H9 (cell line): Measurements from ENCODE around the gene NOSIP. TPM values are rescaled to one million over a fixed set of nuclear protein-coding genes. Genes with fewer than 3 reads are reported as not detected.

Experiments
- DNase-seq: peaks from one replicate; pipeline ENCODE4 v3.0.0-alpha.2; 2017
- H2AFZ ChIP-seq: one replicate; pipeline ENCODE4 v1.6.1; 2013; ENCODE audit warnings: mild to moderate bottlenecking, low read length, control low read depth, moderate library complexity
- H2AK5ac ChIP-seq: 2 replicates; pipeline ENCODE4 v1.6.1; 2013; ENCODE audit warnings: low read length, control low read depth, mixed read lengths; ENCODE audit not compliant: insufficient read length
- H2BK120ac ChIP-seq: one replicate; pipeline ENCODE4 v1.6.1; 2013; ENCODE audit warnings: low read depth, mild to moderate bottlenecking, low read length, control low read depth, inconsistent platforms; ENCODE audit not compliant: poor library complexity, severe bottlenecking
- H2BK12ac ChIP-seq: 2 replicates; pipeline ENCODE4 v1.6.1; 2013; ENCODE audit warnings: low read length, control low read depth, mixed read lengths, low read depth; ENCODE audit not compliant: insufficient read length
- H2BK15ac ChIP-seq: 2 replicates; pipeline ENCODE4 v1.6.1; 2013; ENCODE audit warnings: low read depth, low read length, control low read depth
- H2BK20ac ChIP-seq: one replicate; pipeline ENCODE4 v1.6.1; 2013; ENCODE audit warnings: low read depth, mild to moderate bottlenecking, low read length, control low read depth, inconsistent platforms; ENCODE audit not compliant: poor library complexity, severe bottlenecking
- H2BK5ac ChIP-seq: 2 replicates; pipeline ENCODE4 v1.6.1; 2013; ENCODE audit warnings: low read length, control low read depth, mixed read lengths; ENCODE audit not compliant: insufficient read length
- H3K14ac ChIP-seq: 2 replicates; pipeline ENCODE4 v1.6.1; 2013; ENCODE audit warnings: low read length, control low read depth; ENCODE audit not compliant: insufficient read depth
- H3K18ac ChIP-seq: 2 replicates; pipeline ENCODE4 v1.6.1; 2013; ENCODE audit warnings: low read depth, mild to moderate bottlenecking, mixed read lengths, low read length, control low read depth; ENCODE audit not compliant: insufficient read length
- H3K23ac ChIP-seq: 2 replicates; pipeline ENCODE4 v1.6.1; 2013; ENCODE audit warnings: low read length, control low read depth, mixed read lengths, low read depth; ENCODE audit not compliant: insufficient read length
- H3K23me2 ChIP-seq: 2 replicates; pipeline ENCODE4 v1.6.1; 2013; ENCODE audit warnings: low read depth, mild to moderate bottlenecking, mixed read lengths, low read length, control low read depth; ENCODE audit not compliant: insufficient read length, poor library complexity, severe bottlenecking
- H3K27ac ChIP-seq: 2 replicates; pipeline ENCODE4 v1.5.1; 2013; ENCODE audit warnings: low read length, control low read depth, mixed read lengths, low read depth; ENCODE audit not compliant: insufficient read length
- H3K27me3 ChIP-seq: 2 replicates; pipeline ENCODE4 v1.6.1; 2013; ENCODE audit warnings: low read length, control low read depth, inconsistent platforms; ENCODE audit not compliant: insufficient read depth
- H3K4ac ChIP-seq: 2 replicates; pipeline ENCODE4 v1.6.1; 2013; ENCODE audit warnings: low read depth, mild to moderate bottlenecking, control low read depth, inconsistent platforms, low read length, moderate library complexity
- H3K4me1 ChIP-seq: 2 replicates; pipeline ENCODE4 v1.6.1; 2013; ENCODE audit warnings: low read length, control low read depth, inconsistent platforms; ENCODE audit not compliant: insufficient read depth
- H3K4me2 ChIP-seq: 2 replicates; pipeline ENCODE4 v1.6.1; 2013; ENCODE audit warnings: low read length, control low read depth, mixed read lengths; ENCODE audit not compliant: insufficient read length, insufficient read depth
- H3K56ac ChIP-seq: 2 replicates; pipeline ENCODE4 v1.6.1; 2013; ENCODE audit warnings: low read depth, mild to moderate bottlenecking, mixed read lengths, low read length, control low read depth; ENCODE audit not compliant: insufficient read length
- H3K79me1 ChIP-seq: 2 replicates; pipeline ENCODE4 v1.6.1; 2013; ENCODE audit warnings: low read depth, mild to moderate bottlenecking, moderate library complexity, low read length, control low read depth, inconsistent platforms; ENCODE audit not compliant: insufficient read depth, poor library complexity, severe bottlenecking
- H3K79me2 ChIP-seq: 2 replicates; pipeline ENCODE4 v1.6.1; 2013; ENCODE audit warnings: low read length, control low read depth, inconsistent platforms; ENCODE audit not compliant: insufficient read depth
- H3K9ac ChIP-seq: 2 replicates; pipeline ENCODE4 v1.6.1; 2013; ENCODE audit warnings: low read length, control low read depth, mixed read lengths; ENCODE audit not compliant: insufficient read length; ENCODE audit errors: extremely low read depth
- H3K9me3 ChIP-seq: one replicate; pipeline ENCODE4 v1.6.1; 2013; ENCODE audit warnings: low read depth, low read length, inconsistent platforms; ENCODE audit not compliant: control insufficient read depth
- H3T11ph ChIP-seq: one replicate; pipeline ENCODE4 v1.6.1; 2013; ENCODE audit warnings: mild to moderate bottlenecking, low read length, control low read depth, inconsistent platforms
- H4K20me1 ChIP-seq: one replicate; pipeline ENCODE4 v1.6.1; 2013; ENCODE audit not compliant: control insufficient read depth, insufficient read length, insufficient read depth
- H4K5ac ChIP-seq: 2 replicates; pipeline ENCODE4 v1.6.1; 2013; ENCODE audit warnings: low read depth, mild to moderate bottlenecking, mixed read lengths, low read length, control low read depth; ENCODE audit not compliant: insufficient read length
- H4K8ac ChIP-seq: replicated peaks from 2 replicates; pipeline ENCODE4 v1.6.1; 2013; ENCODE audit warnings: low read length, control low read depth, mixed read lengths, low read depth; ENCODE audit not compliant: insufficient read length
- H4K91ac ChIP-seq: 2 replicates; pipeline ENCODE4 v1.6.1; 2013; ENCODE audit warnings: low read depth, mild to moderate bottlenecking, moderate library complexity, mixed read lengths, low read length, control low read depth; ENCODE audit not compliant: insufficient read length
- H3K27ac Mint-ChIP-seq, 3 experiments: 2 replicates in 2 of 3; 3 replicates in 1 of 3; pipeline ENCODE4 v1.8.0; 2020 to 2021; ENCODE audit warnings: mixed read lengths in 3 of 3, mild to moderate bottlenecking in 1 of 3, moderate library complexity in 1 of 3
- H3K27me3 Mint-ChIP-seq: 2 replicates; pipeline ENCODE4 v1.8.0; 2021; ENCODE audit warnings: low read depth, mild to moderate bottlenecking, moderate library complexity, mixed read lengths
- H3K36me3 Mint-ChIP-seq, 3 experiments: 2 replicates in 2 of 3; 3 replicates in 1 of 3; pipeline ENCODE4 v1.8.0; 2020 to 2021; ENCODE audit warnings: low read depth in 3 of 3, mixed read lengths in 3 of 3; ENCODE audit not compliant: insufficient read depth in 1 of 3
- H3K4me1 Mint-ChIP-seq, 2 experiments: 2 replicates each; pipeline ENCODE4 v1.8.0; 2020; ENCODE audit warnings: mixed read lengths in 2 of 2
- H3K4me3 Mint-ChIP-seq, 2 experiments: 2 replicates in 1 of 2; 3 replicates in 1 of 2; pipeline ENCODE4 v1.8.0; 2020 to 2021; ENCODE audit warnings: mild to moderate bottlenecking in 2 of 2, mixed read lengths in 2 of 2, moderate library complexity in 1 of 2
- H3K9me3 Mint-ChIP-seq, 2 experiments: 2 replicates in 1 of 2; 3 replicates in 1 of 2; pipeline ENCODE4 v1.8.0; 2020; ENCODE audit warnings: mild to moderate bottlenecking in 2 of 2, mixed read lengths in 2 of 2, moderate library complexity in 1 of 2
- CTCF ChIP-seq: fragments of 200-600 bp; sonication (generic); conservative IDR thresholded peaks from 3 replicates; pipeline ENCODE4 v1.8.0; 2021; ENCODE audit warnings: antibody characterized with exemption, mild to moderate bottlenecking
- WGBS: extraction: QIAGEN DNeasy Blood & Tissue Kit; methylation state at CpG from one replicate; pipeline ENCODE4 v1.1.7; 2013; ENCODE audit warnings: missing lambda C conversion rate, low lambda C conversion rate, mixed read lengths; ENCODE audit not compliant: insufficient read length; ENCODE audit errors: extremely low coverage; 5-methylcytosine and 5-hydroxymethylcytosine counted together
- total RNA-seq: library from RNA; stranded (reverse); gene quantifications from 2 replicates; pipeline ENCODE4 v1.2.1, GENCODE V29; 2021

NOSIP gene
- total RNA-seq, 1 experiment from 2014 or later, result 78.4 TPM

- Histone ChIP-seq H2AFZ (no peak overlapping the region), H3K9me3 (no peaks in the 10 kb centered on the region), H3K79me2 (no peaks in the 10 kb centered on the region; the same call in 1 of the 2 replicates), H2BK5ac (no peak overlapping the region), H4K8ac (no peak overlapping the region), H3K4me2 (no peak overlapping the region), H3K23ac (no peak overlapping the region), H3K79me1 (no peaks in the 10 kb centered on the region), H3K23me2 (peaks cover 9% of the 10 kb centered on the region), H3K4ac (no peak overlapping the region), H2BK12ac (no peak overlapping the region), H3K56ac (no peak overlapping the region), H3K9ac (no peak overlapping the region), H3K27me3 (no peaks in the 10 kb centered on the region), H3K14ac (no peak overlapping the region), H4K20me1 (no peaks in the 10 kb centered on the region), H3K27ac (no peak overlapping the region), H2BK120ac (no peak overlapping the region), H2BK15ac (no peak overlapping the region), H3T11ph (no peak overlapping the region), H2AK5ac (no peak overlapping the region), H3K4me1 (no peaks in the 10 kb centered on the region), H2BK20ac (no peak overlapping the region), H4K5ac (no peak overlapping the region), H3K18ac (no peak overlapping the region), H4K91ac (no peak overlapping the region)
- no peak for TF ChIP-seq CTCF
- no peak overlapping the region; a peak in 1 of 7 replicates for H3K27ac Mint-ChIP-seq
- peaks cover 6 to 35% (median 20%) of the 10 kb centered on the region in 3 experiments; a peak in 6 of 7 replicates for H3K36me3 Mint-ChIP-seq
- peaks cover 7 to 14% of the 10 kb centered on the region in 2 experiments; a peak in 2 of 4 replicates for H3K4me1 Mint-ChIP-seq
- no peak overlapping the region for H3K4me3 Mint-ChIP-seq
- DNase-seq, result no peak
- no CpG with 5 or more reads among the region's 3 CpGs for WGBS
- no peaks in the 10 kb centered on the region for H3K9me3 Mint-ChIP-seq
- H3K27me3 Mint-ChIP-seq, result no peaks in the 10 kb centered on the region
Measured at GRCh38 chr19:49518033-49518432, 62.3 kb downstream of the NOSIP start.
